Epithelial cell of esophagus (primary cell): ENCODE results near the gene HRH2.

ENCODE experiments used
- DNase-seq: peaks from one replicate; pipeline ENCODE4 v3.0.0; 2010; ENCODE audit warnings: low read depth
- H3K4me3 ChIP-seq: 2 replicates; pipeline ENCODE4 v1.5.1; 2011; ENCODE audit warnings: mild to moderate bottlenecking, low read length, control low read depth
- TF ChIP-seq, protein P1 (sequence below): IDR thresholded peaks from 2 replicates; pipeline ENCODE4 v1.5.1; 2011; ENCODE audit warnings: low read depth, mild to moderate bottlenecking, low read length, control low read depth, inconsistent platforms; ENCODE audit not compliant: insufficient read depth; ENCODE audit errors: missing control alignments

The HRH2 gene

DNA sequence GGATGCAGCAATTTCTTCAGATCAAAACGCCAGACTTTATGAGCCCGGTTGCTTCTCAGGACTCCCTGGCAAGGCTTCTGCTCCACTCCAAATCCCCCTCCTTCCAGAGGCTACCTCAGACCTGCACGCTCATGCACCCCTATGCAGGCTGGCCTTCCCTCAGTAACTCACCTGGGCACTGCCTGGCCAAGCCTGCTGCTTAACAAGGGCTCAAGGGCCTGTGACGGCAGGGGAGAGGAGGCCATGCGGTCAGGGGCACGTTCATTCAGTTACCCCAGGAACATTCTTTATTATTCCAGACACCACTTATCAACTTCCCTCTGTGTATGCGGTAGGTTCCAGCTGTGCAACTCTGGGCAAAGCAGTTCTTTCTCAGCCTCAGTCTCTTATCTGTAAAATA is 79.6 kb downstream of the HRH2 start:
- no peak for DNase-seq

GRCh38 chr5:175738126-175738525 is 80.3 kb downstream of the HRH2 start:
- no peak for DNase-seq
- TF ChIP-seq, protein P1, sequence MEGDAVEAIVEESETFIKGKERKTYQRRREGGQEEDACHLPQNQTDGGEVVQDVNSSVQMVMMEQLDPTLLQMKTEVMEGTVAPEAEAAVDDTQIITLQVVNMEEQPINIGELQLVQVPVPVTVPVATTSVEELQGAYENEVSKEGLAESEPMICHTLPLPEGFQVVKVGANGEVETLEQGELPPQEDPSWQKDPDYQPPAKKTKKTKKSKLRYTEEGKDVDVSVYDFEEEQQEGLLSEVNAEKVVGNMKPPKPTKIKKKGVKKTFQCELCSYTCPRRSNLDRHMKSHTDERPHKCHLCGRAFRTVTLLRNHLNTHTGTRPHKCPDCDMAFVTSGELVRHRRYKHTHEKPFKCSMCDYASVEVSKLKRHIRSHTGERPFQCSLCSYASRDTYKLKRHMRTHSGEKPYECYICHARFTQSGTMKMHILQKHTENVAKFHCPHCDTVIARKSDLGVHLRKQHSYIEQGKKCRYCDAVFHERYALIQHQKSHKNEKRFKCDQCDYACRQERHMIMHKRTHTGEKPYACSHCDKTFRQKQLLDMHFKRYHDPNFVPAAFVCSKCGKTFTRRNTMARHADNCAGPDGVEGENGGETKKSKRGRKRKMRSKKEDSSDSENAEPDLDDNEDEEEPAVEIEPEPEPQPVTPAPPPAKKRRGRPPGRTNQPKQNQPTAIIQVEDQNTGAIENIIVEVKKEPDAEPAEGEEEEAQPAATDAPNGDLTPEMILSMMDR, result no peak
- H3K4me3 ChIP-seq, result no peak overlapping the region

More for the DNA sequence above, 79.6 kb downstream of the HRH2 start:
- no peak overlapping the region for H3K4me3 ChIP-seq
- TF ChIP-seq, protein P1, result no peak

- DNase-seq, result no peak
- TF ChIP-seq, protein P1, result no peak
- H3K4me3 ChIP-seq, result no peak overlapping the region
Observed at GRCh38 chr5:175738602-175739133, 80.8 kb downstream of the HRH2 start.

DNA sequence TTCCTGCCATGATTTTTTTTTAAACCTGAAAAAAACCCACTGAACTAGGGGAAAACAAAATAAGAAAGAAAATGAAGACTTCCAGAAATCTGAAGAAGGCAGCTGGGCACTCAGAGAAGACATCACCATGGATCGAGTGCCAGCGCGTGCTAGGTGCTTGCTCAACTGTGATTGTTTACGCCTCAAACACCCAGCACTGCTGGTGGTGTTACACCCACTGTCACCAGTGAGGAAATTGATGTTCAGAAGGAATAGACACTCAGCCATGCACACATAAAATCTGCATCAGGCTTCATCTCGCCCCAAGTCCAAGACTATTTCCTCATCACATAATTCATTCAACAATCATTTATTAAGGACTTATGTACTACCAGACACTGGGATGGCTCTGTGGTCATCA is 82.1 kb downstream of the HRH2 start:
- no peak overlapping the region for H3K4me3 ChIP-seq
- no peak for DNase-seq
- TF ChIP-seq, protein P1, result no peak

DNA sequence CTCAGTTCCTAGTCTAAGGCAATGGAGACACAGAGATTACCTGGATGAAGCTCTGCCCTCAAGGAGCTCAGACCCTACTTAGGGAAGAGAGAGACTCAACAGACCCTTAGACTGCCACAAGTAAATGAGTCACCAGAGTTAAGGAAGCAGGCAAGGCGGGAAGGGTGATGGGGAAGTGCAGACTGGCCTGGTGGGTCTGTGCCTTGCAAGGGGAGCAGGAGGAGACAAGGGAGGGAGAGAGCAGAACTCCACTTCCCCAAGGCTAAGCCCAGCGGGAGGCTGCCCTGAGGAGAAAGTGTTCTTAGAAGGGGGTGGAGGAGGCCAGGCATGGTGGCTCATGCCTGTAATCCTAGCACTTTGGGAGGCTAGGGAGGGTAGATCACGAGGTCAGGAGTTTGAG is 83.7 kb downstream of the HRH2 start:
- DNase-seq, result no peak
- no peak overlapping the region for H3K4me3 ChIP-seq
- TF ChIP-seq, protein P1, result no peak

DNA sequence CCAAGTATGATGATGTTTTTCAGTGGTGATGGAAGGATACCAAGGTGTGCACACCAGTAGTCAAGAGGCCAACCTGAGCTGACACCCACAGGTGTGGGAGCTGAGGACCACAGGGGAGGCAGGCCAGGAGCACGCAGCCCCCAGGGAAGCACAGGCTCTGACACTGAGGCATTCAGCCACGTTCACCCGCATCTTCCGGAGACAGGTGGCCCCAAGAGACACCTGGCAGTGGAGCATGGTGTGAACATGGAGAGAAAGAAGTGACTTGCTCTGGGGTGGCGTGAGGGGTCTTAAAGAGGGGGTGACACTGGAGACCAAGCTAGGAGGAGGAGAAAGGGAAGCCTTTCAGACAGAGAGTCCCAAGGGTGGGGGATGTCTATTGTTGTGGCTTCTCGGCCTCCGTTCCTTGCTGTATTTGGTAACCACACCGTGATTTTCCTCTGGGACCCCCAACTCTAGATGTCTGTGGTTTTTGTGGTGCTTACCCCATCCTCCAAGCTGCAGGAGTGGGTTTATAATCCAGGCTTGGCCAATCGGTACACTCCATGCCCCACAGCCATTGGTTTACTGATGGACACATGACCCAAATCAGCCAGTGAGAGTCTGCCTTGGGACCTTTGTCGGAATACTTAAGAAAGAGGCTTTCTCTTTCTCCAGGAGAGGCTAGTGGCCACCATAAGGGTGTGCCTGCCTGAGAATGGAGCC is 84.6 kb downstream of the HRH2 start:
- TF ChIP-seq, protein P1, result no peak
- no peak for DNase-seq
- no peak overlapping the region for H3K4me3 ChIP-seq
